K562 (cell line): ENCODE measurements around the gene DBNL.

Source experiments
- BCOR ChIP-seq: fragments of 450-650 bp; IDR thresholded peaks from 2 replicates; pipeline ENCODE4 v1.6.1; 2016
- CEBPG ChIP-seq, 3 experiments: fragments of 200-800 bp in 1 of 3; sonication (Bioruptor generic) in 1 of 3; sonication (generic) in 1 of 3; formaldehyde crosslinking in 1 of 3; IDR thresholded peaks in 2 of 3; conservative IDR thresholded peaks in 1 of 3; 2 replicates each; pipeline versions ENCODE4 v1.6.1 to v1.8.0; 2016 to 2022; ENCODE audit warnings: missing compliant biosample characterization in 2 of 3, missing genetic modification characterization in 2 of 3, mild to moderate bottlenecking in 1 of 3, missing genetic modification reagents in 1 of 3
- FOXA1 ChIP-seq: fragments of 450-650 bp; IDR thresholded peaks from 2 replicates; pipeline ENCODE4 v1.6.1; 2016; ENCODE audit warnings: mild to moderate bottlenecking, borderline replicate concordance
- IRF9 ChIP-seq: fragments of 450-650 bp; IDR thresholded peaks from 2 replicates; pipeline ENCODE4 v1.6.1; 2016; ENCODE audit warnings: missing biosample characterization, missing genetic modification characterization
- NRF1 ChIP-seq, 2 experiments: fragments of 450-650 bp; IDR thresholded peaks in 1 of 2; conservative IDR thresholded peaks in 1 of 2; 2 replicates each; pipeline ENCODE4 v1.6.1; 2014; ENCODE audit warnings: mild to moderate bottlenecking in 2 of 2
- PRMT5 ChIP-seq: sonication (generic); formaldehyde crosslinking; IDR thresholded peaks from 2 replicates; pipeline ENCODE4 v1.5.0; 2020; ENCODE audit warnings: missing genetic modification reagents
- RCOR1 ChIP-seq, 2 experiments: IDR thresholded peaks; 2 replicates each; pipeline ENCODE4 v1.6.1; 2012; ENCODE audit warnings: low read depth in 2 of 2, low read length in 2 of 2, borderline replicate concordance in 1 of 2, improper control_type of control experiment in 1 of 2
- TAF1 ChIP-seq: IDR thresholded peaks from 2 replicates; pipeline ENCODE4 v1.6.1; 2011; ENCODE audit warnings: mild to moderate bottlenecking, low read length, moderate library complexity; ENCODE audit not compliant: insufficient read depth, control insufficient read depth, severe bottlenecking; ENCODE audit errors: extremely low read depth

DNA sequence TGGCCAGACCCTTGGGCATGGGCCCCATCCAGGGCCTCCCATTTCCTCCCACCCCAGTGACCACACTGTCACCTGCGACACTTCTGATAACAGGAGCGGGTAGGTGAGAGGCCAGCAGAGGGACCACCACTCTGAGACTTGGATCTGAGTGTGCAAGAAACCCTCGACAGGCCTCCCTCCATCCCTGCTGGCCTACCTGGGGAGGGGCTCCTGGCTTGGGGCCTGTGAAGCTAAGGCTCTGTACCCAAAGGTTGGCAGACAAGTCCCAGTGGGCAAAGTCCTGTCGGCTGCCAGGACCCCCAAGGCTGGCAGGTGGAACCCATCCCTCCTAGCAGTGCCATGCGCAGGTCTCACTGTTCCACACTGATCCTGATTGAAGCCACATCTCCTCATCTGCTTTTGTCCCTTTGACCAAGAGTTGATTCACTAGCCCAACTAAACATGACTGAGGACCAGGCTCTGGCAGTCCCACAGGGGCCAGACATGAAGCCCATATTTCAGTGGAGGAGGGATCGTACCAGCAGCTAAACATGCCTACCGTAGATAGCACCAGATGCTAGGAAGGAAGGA lies 22.1 kb downstream of the DBNL start:
- TF ChIP-seq CEBPG (CRISPR knock-in tag; IDR thresholded peaks at IDR 0.05) (no peak), CEBPG (tag; conservative IDR thresholded peaks at IDR 0.05 in 1 of 2, IDR thresholded peaks at IDR 0.05 in 1 of 2) (no peak), BCOR (no peak), FOXA1 (no peak), IRF9 (tag) (no peak), RCOR1 (IDR thresholded peaks at IDR 0.05; ENCODE audit: borderline replicate concordance in 1 of 2, low read depth in 2 of 2, low read length in 2 of 2) (no peak), TAF1 (no peak), NRF1 (conservative IDR thresholded peaks at IDR 0.05 in 1 of 2, IDR thresholded peaks at IDR 0.05 in 1 of 2) (no peak), PRMT5 (CRISPR knock-in tag) (no peak)
